OCI-LY1 (cell line): ENCODE measurements around the gene TADA1.

Experiments used
- CTCF ChIP-seq: fragments of 200-600 bp; sonication (generic), shearing (Covaris generic); IDR thresholded peaks from 2 replicates; pipeline ENCODE4 v1.5.1; 2017; ENCODE audit warnings: mild to moderate bottlenecking, antibody characterized with exemption, low read length, moderate library complexity, mixed read lengths
- EZH2 ChIP-seq: fragments of 200-600 bp; sonication (generic), shearing (Covaris generic); IDR thresholded peaks from 2 replicates; pipeline ENCODE4 v1.8.0; 2017; ENCODE audit warnings: borderline replicate concordance, mixed run types, mild to moderate bottlenecking, antibody characterized with exemption, low read length, moderate library complexity, mixed read lengths

DNA sequence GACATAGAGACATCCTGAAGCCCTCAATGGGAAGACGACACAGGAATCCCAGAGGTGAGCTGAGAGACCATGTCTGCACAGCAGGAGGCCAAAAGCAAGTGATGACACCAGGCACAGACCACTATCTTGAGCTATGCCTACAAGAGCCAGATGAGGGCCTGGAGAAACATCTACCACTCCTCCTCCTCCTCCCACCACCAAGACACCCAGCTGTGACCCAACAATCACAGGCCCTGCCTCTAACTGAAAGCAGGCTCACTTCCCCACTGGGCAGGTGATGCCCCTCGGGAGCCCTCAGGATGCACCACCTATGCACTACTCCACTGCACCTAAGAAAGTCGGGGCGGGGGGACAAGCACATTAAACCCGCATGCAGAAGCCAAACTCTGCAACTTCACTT lies 16.5 kb downstream of the TADA1 start:
- TF ChIP-seq CTCF (no peak), EZH2 (no peak)
